Effector CD4-positive, alpha-beta T cell (primary cell): ENCODE results near the gene GMDS.

Source experiments
- DNase-seq: peaks from one replicate; pipeline ENCODE4 v3.0.0-alpha.2; 2020

The GMDS gene

DNA sequence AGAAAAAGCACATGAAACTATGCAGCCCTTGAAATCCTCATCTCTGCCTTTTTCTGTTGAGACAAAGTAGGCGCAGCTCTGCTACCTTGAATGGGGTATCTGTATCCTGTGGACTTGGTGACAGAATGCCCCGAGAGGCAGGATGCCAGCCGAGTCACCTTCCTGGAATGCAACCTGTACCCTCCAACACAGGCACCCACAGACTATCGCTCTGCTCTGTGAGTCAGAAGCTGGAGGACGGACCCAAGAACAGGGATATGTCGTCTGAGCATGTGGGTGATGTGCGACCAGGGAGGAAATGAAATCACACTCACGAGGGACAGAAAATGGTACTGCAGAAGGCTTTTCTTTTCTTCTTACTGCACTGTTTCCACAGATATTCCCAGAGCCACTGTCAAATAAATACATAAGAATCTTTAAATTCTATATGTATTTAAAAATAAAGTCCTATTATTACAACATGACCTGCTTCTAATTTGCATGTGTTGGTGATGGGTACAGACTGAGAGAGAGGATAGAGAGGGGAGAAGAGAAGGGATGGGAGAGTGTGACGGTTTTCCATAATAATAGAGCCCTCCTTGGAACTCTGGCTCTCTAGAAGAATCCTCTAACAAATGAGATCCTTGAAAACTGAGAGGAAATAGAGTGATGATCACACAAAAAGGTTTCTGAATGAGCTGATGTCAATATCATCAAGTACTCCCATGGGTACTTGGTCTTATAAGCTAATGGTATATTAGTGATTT, 327.6 kb downstream of the GMDS start:
- no peak for DNase-seq

- DNase-seq: no peak
Observed at GRCh38 chr6:1916334-1917070, 328.9 kb downstream of the GMDS start.

- no peak for DNase-seq
Observed at GRCh38 chr6:1915226-1915625, 330.2 kb downstream of the GMDS start.

- no peak for DNase-seq
Observed at GRCh38 chr6:1913577-1913976, 331.8 kb downstream of the GMDS start.

DNA sequence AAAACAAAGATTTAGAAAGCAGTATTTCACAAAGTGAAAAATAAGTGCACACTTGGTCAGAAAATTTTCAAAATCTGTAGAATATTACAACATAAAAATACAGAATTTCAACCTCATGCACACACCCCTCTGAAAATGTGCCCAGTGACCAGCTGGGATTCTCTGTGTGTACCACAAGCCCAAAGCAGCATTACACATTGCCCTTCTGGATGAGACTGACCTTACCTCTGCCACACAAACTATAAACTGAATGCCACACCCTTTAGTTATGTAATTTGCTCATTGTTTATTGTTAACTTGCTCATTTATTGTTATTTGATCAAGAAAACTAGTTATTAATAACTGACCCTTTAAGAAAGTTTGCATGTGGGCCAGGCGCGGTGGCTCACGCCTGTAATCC, 332.7 kb downstream of the GMDS start:
- no peak for DNase-seq

DNA sequence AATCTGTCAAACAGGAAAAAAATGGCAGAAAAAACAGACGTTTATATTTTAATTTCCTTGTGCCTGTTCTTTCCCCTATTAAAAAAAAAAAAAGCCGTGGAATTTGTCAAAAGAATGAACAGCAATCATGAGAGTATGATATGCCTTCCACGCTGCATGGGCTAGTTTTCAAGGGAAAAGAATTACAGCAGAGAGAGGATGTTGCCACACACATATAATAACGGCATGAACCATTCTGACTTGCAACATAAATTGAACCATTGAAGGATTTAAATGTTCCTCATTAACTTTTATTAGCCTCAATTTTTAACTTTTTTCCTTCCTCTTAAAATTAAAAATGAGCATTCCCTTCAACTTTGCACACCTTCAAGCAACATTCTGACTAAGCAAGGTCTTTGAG, 333.9 kb downstream of the GMDS start:
- DNase-seq: no peak

GRCh38 chr6:1910621-1911407, 334.6 kb downstream of the GMDS start:
- no peak for DNase-seq

DNA sequence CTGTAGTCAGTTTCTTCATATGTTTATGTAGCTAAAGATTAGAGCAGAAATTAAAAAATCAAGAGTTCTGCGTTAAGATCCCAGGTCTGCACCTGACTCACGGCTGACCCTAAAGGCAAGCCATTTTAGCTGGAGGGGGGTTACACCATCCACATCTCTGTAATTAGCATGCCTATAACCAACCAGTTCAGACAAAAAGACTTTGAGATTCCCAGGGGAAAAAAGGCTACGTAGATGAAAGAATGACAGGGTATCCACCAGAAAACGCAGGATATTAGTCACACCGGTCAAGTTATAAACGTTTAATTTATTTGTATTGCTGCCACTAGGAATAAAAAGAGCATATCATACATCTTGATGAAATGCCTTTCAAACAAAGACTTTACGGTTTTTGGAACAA, 336.6 kb downstream of the GMDS start:
- DNase-seq: no peak

- DNase-seq: no peak
Observed at GRCh38 chr6:1906609-1907008, 338.8 kb downstream of the GMDS start.

DNA sequence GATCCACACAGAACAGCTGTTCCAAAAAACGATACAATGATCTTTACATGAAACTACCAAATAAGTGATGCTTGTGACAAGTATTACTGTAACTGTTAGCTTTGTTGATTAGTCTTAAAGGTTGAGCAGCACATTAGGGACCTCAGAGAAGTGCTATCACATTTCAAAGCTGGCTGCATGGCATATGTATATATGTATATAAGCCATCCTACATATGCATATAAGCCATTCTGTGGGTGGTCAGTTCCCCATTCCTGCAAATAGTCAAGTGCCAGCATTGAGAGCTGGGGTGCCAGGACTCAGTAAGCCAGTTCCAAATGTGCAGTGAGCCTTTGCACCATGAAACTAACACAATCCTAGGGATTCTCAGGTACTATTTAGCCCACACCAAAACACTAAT, 339.4 kb downstream of the GMDS start:
- DNase-seq: no peak

DNA sequence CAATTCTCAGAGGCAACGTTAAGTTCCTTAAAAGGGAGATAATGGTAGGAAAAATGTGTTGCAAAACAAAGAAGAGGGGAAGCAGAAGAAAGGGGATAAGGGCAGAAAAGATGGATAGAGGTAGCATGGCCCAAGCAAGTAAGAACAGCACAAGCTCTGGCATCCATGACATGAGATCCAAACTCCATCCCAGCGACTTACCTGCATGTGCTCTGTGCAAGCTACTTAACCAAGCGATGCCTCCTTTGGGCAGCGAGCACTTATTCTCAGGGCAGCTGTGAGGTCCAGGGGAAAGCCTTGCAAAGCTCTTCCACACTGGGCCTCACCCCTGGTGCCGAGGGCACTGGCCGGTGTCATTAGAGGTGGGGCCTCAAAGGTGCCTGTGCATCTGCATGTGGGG, 340.5 kb downstream of the GMDS start:
- no peak for DNase-seq

DNA sequence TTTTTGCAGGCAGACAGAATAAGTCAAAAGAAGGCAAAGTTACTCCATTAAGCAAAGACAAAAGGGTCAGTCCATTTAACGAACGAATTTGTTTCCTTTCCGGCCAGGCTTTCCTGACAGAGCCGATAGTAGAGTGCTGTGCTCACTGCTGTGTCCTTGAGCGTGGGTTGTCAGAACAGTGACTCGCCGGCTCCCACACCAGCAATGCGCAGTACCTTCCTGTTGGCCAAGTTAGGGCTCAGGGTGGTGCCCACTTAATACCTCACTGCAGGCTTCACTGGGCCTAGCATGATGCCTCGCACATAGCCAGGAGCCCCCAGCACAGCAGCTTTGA, 341.0 kb downstream of the GMDS start:
- DNase-seq: no peak

GRCh38 chr6:1903780-1904465, 341.5 kb downstream of the GMDS start:
- no peak for DNase-seq

GRCh38 chr6:1901556-1901955, 343.8 kb downstream of the GMDS start:
- no peak for DNase-seq

- DNase-seq: no peak
Observed at GRCh38 chr6:1896897-1897296, 348.5 kb downstream of the GMDS start.

DNA sequence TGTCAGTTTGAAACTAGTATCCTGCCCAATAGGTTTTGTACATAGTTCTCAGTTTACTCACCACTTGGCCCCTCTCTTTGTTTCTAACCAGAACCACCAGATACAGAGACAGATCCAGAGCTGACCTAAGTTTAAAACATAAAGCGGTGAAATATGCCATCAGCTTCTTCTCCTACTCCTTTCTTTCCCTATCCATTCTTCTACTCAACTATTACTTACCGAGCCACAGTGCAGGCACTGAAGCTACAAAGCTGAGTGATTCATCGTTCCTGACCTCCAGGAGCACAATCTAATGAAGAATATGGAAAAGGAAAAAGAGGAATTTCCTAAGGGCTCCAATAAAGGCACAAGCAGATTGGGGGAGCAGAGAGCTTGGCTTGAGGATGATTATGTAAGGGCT, 349.7 kb downstream of the GMDS start:
- no peak for DNase-seq

- no peak for DNase-seq
Observed at GRCh38 chr6:1894954-1895353, 350.5 kb downstream of the GMDS start.

DNA sequence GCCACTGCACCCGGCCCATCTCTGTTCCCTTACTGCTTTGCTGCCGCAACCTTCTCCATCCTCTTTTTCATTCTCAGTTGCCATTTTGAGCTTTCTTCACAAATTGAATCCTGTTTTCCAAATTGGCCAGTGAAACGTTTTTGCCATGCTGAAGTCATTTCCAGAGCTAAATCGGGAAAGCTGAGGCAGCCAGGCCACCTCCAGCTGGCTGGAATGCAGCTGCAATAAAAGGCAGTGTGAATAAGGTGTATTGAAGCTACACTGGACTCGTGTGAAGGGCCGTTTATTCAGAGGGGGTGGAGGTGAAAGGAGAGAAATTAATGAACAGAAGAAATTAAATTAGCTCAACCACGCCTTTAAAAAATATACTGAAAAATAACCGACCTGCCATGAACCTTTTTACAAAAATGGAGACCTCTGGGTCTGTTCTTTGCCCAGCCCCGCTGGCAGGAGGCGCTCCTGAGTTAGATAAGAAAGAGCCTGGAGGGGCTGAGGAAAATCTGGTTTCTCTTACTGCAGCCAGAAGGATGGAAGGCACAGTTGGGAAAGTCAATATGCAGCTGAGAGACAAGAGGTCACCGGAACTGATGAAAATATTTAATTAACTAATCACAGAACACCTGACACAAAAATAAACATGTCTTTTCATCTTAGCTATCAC, 351.8 kb downstream of the GMDS start:
- DNase-seq: no peak

DNA sequence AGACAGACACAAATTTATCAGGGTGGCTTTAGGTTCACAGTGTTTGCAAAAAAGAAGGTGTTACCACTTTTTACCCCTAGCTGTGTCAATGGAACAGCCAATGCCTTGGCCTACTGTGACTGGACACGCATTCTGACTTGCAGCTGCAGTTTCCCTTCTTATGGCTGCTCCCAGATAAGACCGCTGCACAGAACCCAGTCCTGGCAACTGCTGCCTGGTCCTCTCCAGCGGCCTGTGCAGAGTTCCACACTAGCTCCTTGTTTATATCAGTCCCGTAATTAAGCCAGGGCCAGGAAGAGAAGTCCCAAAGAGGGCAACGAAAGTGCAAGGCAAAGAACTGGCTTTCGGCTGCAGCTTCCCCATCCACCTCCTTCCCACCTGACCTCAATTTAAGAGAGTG, 352.7 kb downstream of the GMDS start:
- DNase-seq: no peak

DNA sequence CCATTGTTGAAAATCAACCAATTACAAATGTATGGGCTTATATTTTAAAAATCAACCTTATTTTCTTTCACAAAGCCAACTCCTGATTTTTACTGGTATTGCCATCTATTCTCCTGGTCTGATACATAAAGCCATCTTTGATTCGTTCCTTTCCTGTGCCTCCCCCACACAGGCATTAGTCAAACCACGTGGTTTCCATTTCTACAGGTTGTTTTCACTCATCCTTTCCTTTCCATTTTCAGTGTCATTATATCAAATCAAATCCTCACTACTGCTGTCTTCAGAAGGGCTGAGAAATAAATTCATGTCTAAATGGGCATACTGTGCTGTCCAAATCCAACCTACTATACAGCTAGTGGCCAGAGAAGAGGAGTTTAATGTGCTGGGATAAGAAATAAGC, 354.4 kb downstream of the GMDS start:
- DNase-seq: no peak

- DNase-seq: no peak
Observed at GRCh38 chr6:1890071-1890470, 355.3 kb downstream of the GMDS start.

DNA sequence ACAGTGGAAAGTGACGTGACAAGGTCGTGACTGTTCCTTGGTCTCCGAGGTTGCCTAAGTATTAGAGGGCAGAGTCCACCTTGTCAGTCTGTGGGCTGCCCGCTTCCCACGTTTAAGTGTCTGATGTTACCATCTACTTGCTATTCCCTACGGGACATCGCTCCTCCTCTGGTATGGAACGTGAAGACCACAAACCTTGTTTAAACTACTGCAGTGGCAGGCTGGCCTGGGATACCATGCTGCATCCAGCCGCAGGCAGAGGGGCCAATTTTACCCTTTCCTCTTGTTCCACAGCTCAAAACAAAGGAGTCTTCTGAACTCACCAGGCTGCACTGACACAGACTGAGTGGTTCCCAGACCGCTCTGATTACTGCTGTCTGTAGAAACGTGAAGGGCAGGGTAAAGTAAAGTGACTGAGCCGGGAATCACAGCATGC, 359.8 kb downstream of the GMDS start:
- DNase-seq: no peak

- no peak for DNase-seq
Observed at GRCh38 chr6:1884313-1884712, 361.1 kb downstream of the GMDS start.
